ENCODE measurements around the gene TRIO.

Gene TRIO

GRCh38 chr5:14286007-14286406, 142.9 kb downstream of the TRIO start:
- no peaks in the 10 kb centered on the region for H3K4me1 Mint-ChIP-seq
- DNase-seq: no peak
- no peak for ATAC-seq
- no peaks in the 10 kb centered on the region for H3K27me3 Mint-ChIP-seq
- H3K27ac Mint-ChIP-seq: no peak overlapping the region
- no peaks in the 10 kb centered on the region for H3K9me3 Mint-ChIP-seq
- no peak overlapping the region for H3K4me3 Mint-ChIP-seq

GRCh38 chr5:14286574-14287421, 143.7 kb downstream of the TRIO start:
- no peak for ATAC-seq
- no peaks in the 10 kb centered on the region for H3K9me3 Mint-ChIP-seq
- no peaks in the 10 kb centered on the region for H3K27me3 Mint-ChIP-seq
- no peak overlapping the region for H3K27ac Mint-ChIP-seq
- H3K4me3 Mint-ChIP-seq: no peak overlapping the region
- DNase-seq: no peak
- H3K4me1 Mint-ChIP-seq: no peaks in the 10 kb centered on the region

- Mint-ChIP-seq H3K27ac (no peak overlapping the region), H3K4me1 (no peaks in the 10 kb centered on the region), H3K4me3 (no peak overlapping the region), H3K9me3 (no peaks in the 10 kb centered on the region), H3K27me3 (no peaks in the 10 kb centered on the region)
- DNase-seq: no peak
- ATAC-seq: no peak
These were observed 149.9 kb downstream of the TRIO start for GRCh38 chr5:14292766-14293658.

GRCh38 chr5:14295610-14296009, 152.5 kb downstream of the TRIO start:
- ATAC-seq (no peak), DNase-seq (no peak)
- H3K27ac Mint-ChIP-seq: no peak overlapping the region

GRCh38 chr5:14296533-14297331, 153.6 kb downstream of the TRIO start:
- H3K4me3 Mint-ChIP-seq: no peak overlapping the region
- H3K4me1 Mint-ChIP-seq: no peaks in the 10 kb centered on the region

More at GRCh38 chr5:14295610-14296009, 152.5 kb downstream of the TRIO start:
- Mint-ChIP-seq H3K4me3 (no peak overlapping the region), H3K27me3 (no peaks in the 10 kb centered on the region), H3K4me1 (no peaks in the 10 kb centered on the region), H3K9me3 (no peaks in the 10 kb centered on the region)

GRCh38 chr5:14297697-14298096, 154.6 kb downstream of the TRIO start:
- Mint-ChIP-seq H3K27ac (no peak overlapping the region), H3K4me3 (no peak overlapping the region), H3K9me3 (no peaks in the 10 kb centered on the region), H3K27me3 (peaks cover 4% of the 10 kb centered on the region), H3K4me1 (no peaks in the 10 kb centered on the region)
- DNase-seq (no peak), ATAC-seq (no peak)

More at GRCh38 chr5:14296533-14297331, 153.6 kb downstream of the TRIO start:
- no peak for ATAC-seq
- no peaks in the 10 kb centered on the region for H3K9me3 Mint-ChIP-seq
- no peak for DNase-seq
- no peak overlapping the region for H3K27ac Mint-ChIP-seq
- no peaks in the 10 kb centered on the region for H3K27me3 Mint-ChIP-seq

- ATAC-seq (no peak), DNase-seq (no peak)
- Mint-ChIP-seq H3K27me3 (peaks cover 8% of the 10 kb centered on the region), H3K9me3 (no peaks in the 10 kb centered on the region), H3K4me3 (no peak overlapping the region), H3K27ac (no peak overlapping the region), H3K4me1 (no peaks in the 10 kb centered on the region)
These were observed 155.1 kb downstream of the TRIO start for GRCh38 chr5:14298126-14298847.

- H3K27me3 Mint-ChIP-seq: peaks cover 8% of the 10 kb centered on the region
- H3K27ac Mint-ChIP-seq: no peak overlapping the region
- no peak for DNase-seq
- ATAC-seq: no peak
- no peaks in the 10 kb centered on the region for H3K9me3 Mint-ChIP-seq
- H3K4me3 Mint-ChIP-seq: no peak overlapping the region
- H3K4me1 Mint-ChIP-seq: no peaks in the 10 kb centered on the region
These were observed 156.5 kb downstream of the TRIO start for GRCh38 chr5:14299666-14300065.

GRCh38 chr5:14301186-14301585, 158.0 kb downstream of the TRIO start:
- Mint-ChIP-seq H3K27ac (no peak overlapping the region), H3K27me3 (peaks cover 8% of the 10 kb centered on the region), H3K9me3 (no peaks in the 10 kb centered on the region), H3K4me3 (no peak overlapping the region), H3K4me1 (no peaks in the 10 kb centered on the region)
- DNase-seq: no peak
- ATAC-seq: no peak

- no peak overlapping the region for H3K27ac Mint-ChIP-seq
These were observed 159.2 kb downstream of the TRIO start for GRCh38 chr5:14302330-14302729.

GRCh38 chr5:14305045-14305444, 161.9 kb downstream of the TRIO start:
- DNase-seq (no peak), ATAC-seq (no peak)
- H3K9me3 Mint-ChIP-seq: peaks cover 7 to 14% of the 10 kb centered on the region in 2 donors
- H3K27me3 Mint-ChIP-seq: peaks cover 8% of the 10 kb centered on the region
- no peak overlapping the region for H3K27ac Mint-ChIP-seq
- no peak overlapping the region for H3K4me3 Mint-ChIP-seq
- no peaks in the 10 kb centered on the region for H3K4me1 Mint-ChIP-seq

More at GRCh38 chr5:14302330-14302729, 159.2 kb downstream of the TRIO start:
- H3K4me1 Mint-ChIP-seq: no peaks in the 10 kb centered on the region
- ATAC-seq (no peak), DNase-seq (no peak)
- H3K4me3 Mint-ChIP-seq: no peak overlapping the region
- H3K9me3 Mint-ChIP-seq: no peaks in the 10 kb centered on the region
- peaks cover 8% of the 10 kb centered on the region for H3K27me3 Mint-ChIP-seq

- DNase-seq: no peak
- Mint-ChIP-seq H3K4me1 (no peaks in the 10 kb centered on the region), H3K4me3 (no peak overlapping the region), H3K27me3 (peaks cover 8% of the 10 kb centered on the region), H3K9me3 (peaks cover 7 to 14% of the 10 kb centered on the region in 2 donors), H3K27ac (no peak overlapping the region)
- ATAC-seq: no peak
These were observed 163.2 kb downstream of the TRIO start for GRCh38 chr5:14306329-14306815.

GRCh38 chr5:14308384-14309154, 165.4 kb downstream of the TRIO start:
- Mint-ChIP-seq H3K4me1 (no peaks in the 10 kb centered on the region), H3K27ac (no peak overlapping the region), H3K4me3 (no peak overlapping the region), H3K9me3 (peaks cover 7 to 14% of the 10 kb centered on the region in 2 donors), H3K27me3 (no peaks in the 10 kb centered on the region)
- ATAC-seq (no peak), DNase-seq (no peak)

- peaks cover 7 to 14% of the 10 kb centered on the region in 2 donors for H3K9me3 Mint-ChIP-seq
- no peaks in the 10 kb centered on the region for H3K27me3 Mint-ChIP-seq
- H3K4me3 Mint-ChIP-seq: no peak overlapping the region
- ATAC-seq (no peak), DNase-seq (no peak)
- H3K4me1 Mint-ChIP-seq: no peaks in the 10 kb centered on the region
- H3K27ac Mint-ChIP-seq: no peak overlapping the region
These were observed 166.1 kb downstream of the TRIO start for GRCh38 chr5:14309199-14309598.

All from stimulated activated naive CD8-positive, alpha-beta T cell treated with anti-CD3 and anti-CD28 coated beads, Interleukin-15, amount 100 ng/mL, for 72 hours (primary cell).